Astrocyte of the spinal cord (primary cell): ENCODE data around the gene HPCAL1.

Source experiments
- DNase-seq: peaks from one replicate; pipeline ENCODE4 v3.0.0; 2011; ENCODE audit warnings: low read depth, low spot score
- H3K4me3 ChIP-seq: 2 replicates; pipeline ENCODE4 v1.5.1; 2011; ENCODE audit warnings: low read depth, mild to moderate bottlenecking, low read length, moderate library complexity
- in situ Hi-C: cut with HindIII; loops from 2 replicates; pipeline ENCODE4 v1.10.0; 2017; ENCODE audit warnings: low sequenced_read_pairs
- TF ChIP-seq, protein P1 (sequence below): IDR thresholded peaks from 2 replicates; pipeline ENCODE4 v1.5.1; 2012; ENCODE audit warnings: low read depth, mild to moderate bottlenecking, low read length, inconsistent platforms

HPCAL1 gene

DNA sequence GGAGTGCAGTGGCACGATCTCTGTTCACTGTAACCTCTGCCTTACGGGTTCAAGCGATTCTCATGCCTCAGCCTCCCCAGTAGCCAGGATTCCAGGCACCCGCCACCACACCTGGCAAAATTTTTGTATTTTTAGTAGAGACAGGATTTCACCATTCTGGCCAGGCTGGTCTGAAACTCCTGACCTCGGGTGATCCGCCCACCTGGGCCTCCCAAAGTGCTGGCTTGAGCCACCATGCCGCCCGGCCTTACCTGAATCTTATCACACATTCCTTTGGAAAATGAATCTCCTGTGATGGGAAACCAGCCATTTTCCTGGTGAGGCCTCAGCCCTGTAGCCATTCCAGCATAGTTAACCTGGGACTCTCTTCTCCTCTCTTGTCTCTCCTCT lies 57.8 kb downstream of the HPCAL1 start:
- H3K4me3 ChIP-seq = no peak overlapping the region
- TF ChIP-seq, protein P1, sequence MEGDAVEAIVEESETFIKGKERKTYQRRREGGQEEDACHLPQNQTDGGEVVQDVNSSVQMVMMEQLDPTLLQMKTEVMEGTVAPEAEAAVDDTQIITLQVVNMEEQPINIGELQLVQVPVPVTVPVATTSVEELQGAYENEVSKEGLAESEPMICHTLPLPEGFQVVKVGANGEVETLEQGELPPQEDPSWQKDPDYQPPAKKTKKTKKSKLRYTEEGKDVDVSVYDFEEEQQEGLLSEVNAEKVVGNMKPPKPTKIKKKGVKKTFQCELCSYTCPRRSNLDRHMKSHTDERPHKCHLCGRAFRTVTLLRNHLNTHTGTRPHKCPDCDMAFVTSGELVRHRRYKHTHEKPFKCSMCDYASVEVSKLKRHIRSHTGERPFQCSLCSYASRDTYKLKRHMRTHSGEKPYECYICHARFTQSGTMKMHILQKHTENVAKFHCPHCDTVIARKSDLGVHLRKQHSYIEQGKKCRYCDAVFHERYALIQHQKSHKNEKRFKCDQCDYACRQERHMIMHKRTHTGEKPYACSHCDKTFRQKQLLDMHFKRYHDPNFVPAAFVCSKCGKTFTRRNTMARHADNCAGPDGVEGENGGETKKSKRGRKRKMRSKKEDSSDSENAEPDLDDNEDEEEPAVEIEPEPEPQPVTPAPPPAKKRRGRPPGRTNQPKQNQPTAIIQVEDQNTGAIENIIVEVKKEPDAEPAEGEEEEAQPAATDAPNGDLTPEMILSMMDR = no peak
- in situ Hi-C loops = no loop called here
- DNase-seq = no peak

DNA sequence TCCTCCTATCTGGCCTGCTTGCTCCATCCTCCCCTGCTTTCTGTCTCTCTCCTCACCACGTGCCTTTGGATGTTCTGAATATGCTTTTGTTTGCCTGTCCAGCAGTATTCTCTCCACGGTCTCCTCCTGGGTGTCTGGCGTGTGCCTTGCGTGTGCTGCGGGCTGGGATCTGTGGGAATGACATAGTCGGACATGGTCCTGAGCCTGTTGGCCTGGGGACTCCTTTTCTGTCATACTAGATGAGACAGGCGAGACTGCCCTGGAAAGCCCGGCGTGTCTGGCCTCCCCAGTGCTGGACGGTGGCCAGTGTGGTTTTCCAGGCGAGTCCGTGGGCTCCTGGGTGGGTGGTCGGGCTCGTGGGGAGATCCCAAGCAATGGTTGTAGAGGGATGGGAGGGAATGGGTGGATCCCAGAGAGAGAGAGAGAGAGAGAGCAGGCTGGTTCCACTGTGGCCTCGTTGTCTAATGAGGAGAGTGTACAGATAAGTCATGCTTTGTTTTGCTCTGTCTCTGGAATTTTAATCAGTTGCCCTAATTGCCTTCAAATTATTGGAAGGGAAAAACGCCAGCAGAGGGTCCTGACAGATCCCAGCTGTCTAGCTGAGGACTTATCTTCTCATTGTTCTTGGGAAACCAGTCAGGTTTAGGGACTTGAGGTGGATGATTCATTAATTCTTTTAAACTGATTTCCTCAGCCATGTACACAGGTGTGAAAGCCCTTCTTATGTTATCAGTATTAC lies 58.3 kb downstream of the HPCAL1 start:
- no peak for DNase-seq
- H3K4me3 ChIP-seq = no peak overlapping the region
- in situ Hi-C loops = no loop called here
- TF ChIP-seq, protein P1 = no peak

DNA sequence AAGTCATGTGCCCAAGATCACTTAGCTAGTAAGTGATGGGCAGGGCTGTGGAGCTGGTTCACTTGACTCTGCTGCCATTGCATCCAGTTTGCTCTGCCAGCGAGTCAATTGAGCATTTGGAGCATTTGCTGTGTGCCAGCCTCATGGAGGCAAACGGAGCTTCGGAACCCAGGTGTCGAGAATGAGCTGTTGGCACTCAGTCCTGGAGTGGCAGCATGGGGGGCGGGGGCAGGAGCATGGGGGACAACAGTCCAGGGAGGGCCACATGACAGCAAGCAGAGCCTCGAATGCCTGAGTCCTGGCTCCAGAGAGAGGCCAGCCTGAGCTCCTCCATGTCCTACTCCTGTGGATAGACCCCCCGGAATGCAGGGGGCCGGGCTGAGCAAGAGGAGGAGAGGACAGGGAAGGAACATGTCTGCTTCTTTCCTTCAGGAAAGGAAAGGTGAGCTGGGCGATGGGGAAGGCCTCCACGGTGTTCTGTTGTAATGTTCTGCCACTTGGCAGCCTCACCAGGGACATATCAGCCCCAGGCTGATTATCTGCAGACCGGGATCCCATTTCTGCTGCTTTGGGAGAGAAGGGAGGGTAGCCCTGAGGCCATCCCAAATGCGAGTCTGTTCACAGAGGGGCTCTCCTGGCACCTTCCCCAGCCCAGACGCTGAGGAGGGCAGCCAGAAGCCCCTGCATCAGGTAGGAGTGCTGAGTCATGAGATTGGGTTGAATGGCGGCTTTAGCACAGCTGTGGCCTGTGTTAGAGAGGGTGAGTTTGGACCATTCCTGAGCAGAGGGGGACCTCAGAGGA lies 59.6 kb downstream of the HPCAL1 start:
- in situ Hi-C loops = no loop called here
- no peak for DNase-seq
- no peak overlapping the region for H3K4me3 ChIP-seq
- TF ChIP-seq, protein P1 = no peak

DNA sequence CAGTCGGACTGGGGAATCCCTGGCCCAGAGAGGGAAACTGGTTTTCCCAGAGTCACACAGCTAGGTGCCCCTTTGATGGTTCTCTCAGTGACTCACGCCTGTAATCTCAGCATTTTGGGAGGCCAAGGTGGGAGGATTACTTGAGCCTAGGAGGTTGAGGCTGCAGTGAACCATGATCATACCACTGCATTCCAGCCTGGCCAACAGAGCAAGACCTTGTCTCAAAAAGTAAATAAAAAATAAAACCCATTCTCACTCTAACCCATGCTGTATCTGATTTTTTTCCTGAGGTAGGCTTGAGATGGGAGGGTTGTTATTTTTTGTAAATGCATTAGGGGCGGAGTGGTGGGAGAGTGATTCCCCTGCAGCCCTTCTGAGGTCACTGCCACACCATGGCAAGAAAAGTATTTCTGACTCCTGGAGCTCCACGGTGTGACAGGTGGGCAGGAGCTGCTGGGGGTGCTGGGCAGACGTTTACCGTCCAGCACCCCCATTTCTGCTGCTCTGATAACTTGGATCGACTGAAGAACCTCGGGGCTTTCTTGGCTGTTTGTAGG lies 60.3 kb downstream of the HPCAL1 start:
- TF ChIP-seq, protein P1 = no peak
- in situ Hi-C loops = no loop called here
- no peak for DNase-seq
- no peak overlapping the region for H3K4me3 ChIP-seq

DNA sequence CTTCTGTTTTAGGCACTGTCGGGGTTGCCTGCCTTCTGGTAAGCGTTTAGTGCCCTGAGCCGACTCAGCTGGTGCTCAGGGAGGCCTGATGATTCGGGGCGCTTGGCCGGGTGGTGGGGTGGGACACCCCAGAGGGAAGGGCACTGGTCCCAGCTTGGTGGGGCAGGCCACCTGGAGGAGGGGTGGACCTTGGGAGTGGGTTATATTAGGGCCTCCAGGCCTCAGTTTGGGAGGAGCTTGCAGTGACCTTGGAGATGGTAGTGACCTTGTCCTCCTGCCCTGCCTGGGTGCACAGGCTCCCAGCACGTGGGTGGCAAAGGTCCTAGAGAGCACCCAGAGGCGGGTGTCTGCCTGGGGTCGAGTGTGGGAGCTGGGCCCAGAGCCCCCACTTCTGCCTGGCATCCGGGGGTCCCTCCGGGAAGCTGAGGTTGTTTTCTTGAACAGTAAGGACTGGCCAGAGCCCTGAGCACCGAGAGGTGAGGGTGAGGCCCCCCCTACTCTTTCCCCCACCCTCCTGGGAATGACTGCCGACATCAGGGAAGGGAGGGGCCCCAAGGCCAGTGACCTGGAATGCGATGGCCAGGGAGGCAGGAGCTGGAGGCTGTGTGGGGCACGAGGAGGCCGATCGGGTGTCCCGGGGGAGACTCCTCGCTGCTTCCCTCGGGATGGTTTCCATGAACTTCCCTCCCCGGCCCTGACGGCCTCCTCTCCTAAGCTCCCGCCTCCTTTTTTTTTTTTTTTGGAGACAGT lies 61.3 kb downstream of the HPCAL1 start:
- in situ Hi-C loops = no loop called here
- no peak for DNase-seq
- TF ChIP-seq, protein P1 = no peak
- H3K4me3 ChIP-seq = no peak overlapping the region

DNA sequence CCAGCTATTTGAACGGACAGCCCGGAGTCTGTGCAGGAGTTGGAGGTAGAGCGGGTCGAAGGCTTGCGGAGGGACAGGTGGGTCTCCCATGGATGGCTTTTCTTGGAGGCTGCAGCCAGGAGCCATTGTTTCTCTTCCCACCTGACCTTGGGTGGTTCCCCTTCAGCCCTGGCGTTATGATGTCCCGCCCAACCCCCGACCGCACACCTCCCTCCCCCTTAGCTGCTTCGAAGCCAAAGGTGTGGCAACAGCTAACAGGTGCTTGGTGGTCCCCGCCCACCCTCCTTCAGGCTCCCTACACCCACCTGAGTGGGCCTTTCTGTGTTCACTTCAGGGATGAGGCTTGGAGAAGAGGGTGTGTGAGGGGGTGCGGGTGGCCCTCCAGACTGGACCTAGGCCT lies 62.7 kb downstream of the HPCAL1 start:
- no peak for DNase-seq
- in situ Hi-C loops = no loop called here
- TF ChIP-seq, protein P1 = no peak
- no peak overlapping the region for H3K4me3 ChIP-seq
